H1 (cell line): ENCODE measurements around the gene TSHR. TPM values are rescaled to one million over a fixed set of nuclear protein-coding genes. Genes with fewer than 3 reads are reported as not detected.

Experiments used
- BRCA1 ChIP-seq: IDR thresholded peaks from 2 replicates; pipeline ENCODE4 v1.6.1; 2012; ENCODE audit warnings: low read depth, low read length, improper control_type of control experiment
- CEBPB ChIP-seq: IDR thresholded peaks from 2 replicates; pipeline ENCODE4 v1.6.1; 2012; ENCODE audit warnings: low read depth, low read length
- GTF2F1 ChIP-seq: IDR thresholded peaks from 2 replicates; pipeline ENCODE4 v1.6.1; 2012; ENCODE audit warnings: low read depth, low read length, improper control_type of control experiment, borderline replicate concordance
- KDM4A ChIP-seq: IDR thresholded peaks from one replicate; pipeline ENCODE4 v1.7.1; 2012; ENCODE audit warnings: low read depth, mild to moderate bottlenecking, moderate library complexity, low read length, inconsistent platforms; ENCODE audit not compliant: severe bottlenecking
- polyA plus RNA-seq, 7 experiments: library from polyadenylated mRNA; depleted of rRNA in 3 of 7; stranded (reverse) in 5 of 7; unstranded in 2 of 7; fragments of >200 nt in 5 of 7; fragments of 200-250 nt in 2 of 7; gene quantifications; 1 replicate in 5 of 7; 2 replicates in 1 of 7; 4 replicates in 1 of 7; pipeline versions ENCODE4 v1.2.1 to v1.2.3, GENCODE V29; 2011 to 2013; ENCODE audit warnings: missing spikeins in 2 of 7, mixed read lengths in 2 of 7
- total RNA-seq: library from RNA; stranded (reverse); fragmentation: NEBNext Ultra II Directional; extraction: Animal tissue kit (Norgen Biotek cat#: 25700); gene quantifications from 2 replicates; pipeline ENCODE4 v1.2.1, GENCODE V29; 2021
- TF ChIP-seq, protein P1 (sequence below): IDR thresholded peaks from 2 replicates; pipeline ENCODE4 v1.6.1; 2012; ENCODE audit warnings: inconsistent platforms

The TSHR gene
- total and polyA plus RNA-seq, 2 of the 8 experiments (the other 6 are each of a cell fraction or from before 2014, with no cell fraction given), result 0.27 TPM; not detected in 1

DNA sequence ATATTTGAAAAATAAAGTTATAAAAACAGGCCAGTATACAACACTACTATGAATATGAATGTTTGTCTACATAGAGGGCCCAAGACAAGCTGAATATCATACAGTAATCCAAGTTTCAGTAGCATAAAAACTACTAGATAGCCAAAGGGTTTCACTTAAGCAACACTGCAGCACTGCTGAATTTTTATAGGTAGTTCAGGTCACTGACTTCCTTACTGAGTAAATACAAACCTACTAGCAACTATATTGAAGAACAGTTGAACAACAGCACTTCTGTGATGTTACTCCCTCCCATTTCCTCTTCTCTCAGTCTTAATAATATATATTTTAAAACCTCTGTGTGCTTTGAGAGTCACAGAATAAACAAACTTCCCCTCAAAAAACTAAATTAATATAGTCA, 222.6 kb downstream of the TSHR start (continued):
- TF ChIP-seq, protein P1, sequence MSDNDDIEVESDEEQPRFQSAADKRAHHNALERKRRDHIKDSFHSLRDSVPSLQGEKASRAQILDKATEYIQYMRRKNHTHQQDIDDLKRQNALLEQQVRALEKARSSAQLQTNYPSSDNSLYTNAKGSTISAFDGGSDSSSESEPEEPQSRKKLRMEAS, result no peak
- no peak for TF ChIP-seq CEBPB
- TF ChIP-seq GTF2F1, result no peak
- TF ChIP-seq BRCA1, result no peak
- no peak for TF ChIP-seq KDM4A
- TF ChIP-seq, all 59 proteins: peak for 0
